Peyer's patch (tissue), 4 donors: ENCODE data around the gene RABAC1.

Experiments used
- CTCF ChIP-seq, 6 experiments: fragments of 450-650 bp in 4 of 6; fragments of 200-600 bp in 2 of 6; sonication (generic) in 1 of 6; IDR thresholded peaks; one replicate each; pipeline ENCODE4 v1.5.1; 2017 to 2019; ENCODE audit warnings: antibody characterized with exemption in 6 of 6, mild to moderate bottlenecking in 3 of 6, moderate library complexity in 1 of 6
- POLR2A ChIP-seq, 2 donors: fragments of 450-650 bp; IDR thresholded peaks; one replicate each; pipeline ENCODE4 v1.5.1; 2017; ENCODE audit warnings: antibody characterized with exemption in 2 of 2, mild to moderate bottlenecking in 2 of 2, moderate library complexity in 2 of 2

GRCh38 chr19:41994521-41994971, 35.4 kb upstream of the RABAC1 start:
- TF ChIP-seq CTCF (IDR thresholded peaks at IDR 0.05) (no peak), POLR2A (IDR thresholded peaks at IDR 0.05) (no peak)
